Endothelial cell of umbilical vein (primary cell): ENCODE measurements around the gene SLC5A6. TPM values are rescaled to one million over a fixed set of nuclear protein-coding genes. Genes with fewer than 3 reads are reported as not detected.

Experiments used
- BruUV-seq: library from RNA; stranded (reverse); fragments of 400-500 nt; replicated peaks from 2 replicates; lab custom pipeline; 2021; lab: Mats Ljungman, UMichigan
- CTCF ChIA-PET: fragments of 300-600, 350-600 bp; sonication (Branson Sonifier 250); formaldehyde crosslinking; loops from one replicate; lab custom pipeline; 2021; ENCODE audit warnings: antibody characterized with exemption, inconsistent platforms; lab: Charles Lee
- POLR2A ChIA-PET: fragments of 300-600, 350-600 bp; sonication (Branson Sonifier 250); formaldehyde crosslinking; loops from one replicate; lab custom pipeline; 2021; ENCODE audit warnings: antibody characterized with exemption, inconsistent platforms; lab: Charles Lee
- DNase-seq: peaks from one replicate; pipeline ENCODE4 v3.0.0-alpha.2; 2011; ENCODE audit warnings: low read depth, low spot score
- FAIRE-seq: peaks from 2 replicates; lab custom pipeline; 2011; peaks lifted over from hg19 to GRCh38; lab: Jason Lieb, UNC
- H2AFZ ChIP-seq: 2 replicates; pipeline ENCODE4 v1.6.0; 2012; ENCODE audit warnings: low read depth, low read length, control low read depth, inconsistent platforms
- H3K27ac ChIP-seq: 2 replicates; pipeline ENCODE4 v1.5.1; 2011; ENCODE audit warnings: low read depth, mild to moderate bottlenecking, control low read depth, low read length, moderate library complexity; ENCODE audit not compliant: insufficient read depth
- H3K27me3 ChIP-seq, 2 experiments: 2 replicates each; pipeline versions ENCODE4 v1.6.0 to v1.6.1; 2011; ENCODE audit warnings: low read length in 2 of 2, mixed read lengths in 1 of 2; ENCODE audit not compliant: control insufficient read depth in 2 of 2, insufficient read depth in 2 of 2
- H3K36me3 ChIP-seq, 2 experiments: 2 replicates in 1 of 2; 3 replicates in 1 of 2; pipeline ENCODE4 v1.5.1; 2011; ENCODE audit warnings: low read length in 2 of 2, mild to moderate bottlenecking in 1 of 2, moderate library complexity in 1 of 2; ENCODE audit not compliant: control insufficient read depth in 2 of 2, insufficient read depth in 2 of 2; ENCODE audit errors: extremely low read depth in 1 of 2
- H3K4me1 ChIP-seq: 3 replicates; pipeline ENCODE4 v1.5.1; 2011; ENCODE audit warnings: mild to moderate bottlenecking, low read length; ENCODE audit not compliant: control insufficient read depth, insufficient read depth; ENCODE audit errors: extremely low read depth
- H3K4me2 ChIP-seq: 2 replicates; pipeline ENCODE4 v1.6.1; 2011; ENCODE audit warnings: low read length, control low read depth, mixed read lengths; ENCODE audit not compliant: insufficient read depth
- H3K4me3 ChIP-seq, 3 experiments: fragments of 200-600 bp in 1 of 3; sonication (generic), shearing (Covaris generic) in 1 of 3; replicated peaks in 1 of 3; 2 replicates each; pipeline ENCODE4 v1.5.1; 2011 to 2016; ENCODE audit warnings: control low read depth in 3 of 3, low read length in 3 of 3, mild to moderate bottlenecking in 2 of 3, inconsistent platforms in 1 of 3, low read depth in 1 of 3, moderate library complexity in 1 of 3; ENCODE audit not compliant: insufficient read depth in 1 of 3
- H3K79me2 ChIP-seq: 2 replicates; pipeline ENCODE4 v1.6.0; 2012; ENCODE audit warnings: low read length, inconsistent platforms; ENCODE audit not compliant: control insufficient read depth, insufficient read depth
- H3K9ac ChIP-seq: replicated peaks from 2 replicates; pipeline ENCODE3; 2011; ENCODE audit warnings: low read length, control low read depth; ENCODE audit not compliant: insufficient read depth; ENCODE audit errors: extremely low read depth
- H3K9me1 ChIP-seq: replicated peaks from 3 replicates; pipeline ENCODE4 v1.6.0; 2011; ENCODE audit warnings: mild to moderate bottlenecking, low read length; ENCODE audit not compliant: control insufficient read depth, insufficient read depth; ENCODE audit errors: extremely low read depth
- H3K9me3 ChIP-seq: replicated peaks from 2 replicates; pipeline ENCODE4 v1.5.1; 2012; ENCODE audit warnings: low read length, inconsistent platforms; ENCODE audit not compliant: control insufficient read depth, insufficient read depth
- H4K20me1 ChIP-seq: replicated peaks from 2 replicates; pipeline ENCODE3; 2011; ENCODE audit warnings: mild to moderate bottlenecking, low read length; ENCODE audit not compliant: control insufficient read depth, insufficient read depth; ENCODE audit errors: extremely low read depth
- CTCF ChIP-seq, 2 donors: IDR thresholded peaks; 1 replicate in 1 of 2; 2 replicates in 1 of 2; pipeline ENCODE4 v1.5.1; 2011; ENCODE audit warnings: low read length in 2 of 2, mild to moderate bottlenecking in 2 of 2, moderate library complexity in 2 of 2, control low read depth in 1 of 2, inconsistent platforms in 1 of 2, low read depth in 1 of 2; ENCODE audit not compliant: insufficient read depth in 1 of 2; ENCODE audit errors: extremely low read depth in 1 of 2
- EZH2 ChIP-seq: IDR thresholded peaks from 2 replicates; pipeline ENCODE4 v1.6.1; 2012; ENCODE audit warnings: borderline replicate concordance, low read depth, mild to moderate bottlenecking, moderate library complexity, low read length, inconsistent platforms; ENCODE audit not compliant: severe bottlenecking
- FOS ChIP-seq: IDR thresholded peaks from 2 replicates; pipeline ENCODE4 v1.6.1; 2011; ENCODE audit warnings: mild to moderate bottlenecking, low read length, moderate library complexity, borderline replicate concordance; ENCODE audit not compliant: insufficient read depth
- GATA2 ChIP-seq: IDR thresholded peaks from 2 replicates; pipeline ENCODE4 v1.7.0; 2011; ENCODE audit warnings: low read depth, mild to moderate bottlenecking, moderate library complexity, mixed read lengths, low read length; ENCODE audit not compliant: insufficient read length, insufficient read depth
- JUN ChIP-seq: IDR thresholded peaks from 2 replicates; pipeline ENCODE4 v1.6.1; 2011; ENCODE audit warnings: borderline replicate concordance, low read depth; ENCODE audit not compliant: insufficient read length, insufficient read depth
- MYC ChIP-seq: IDR thresholded peaks from one replicate; pipeline ENCODE4 v1.6.1; 2011; ENCODE audit warnings: mild to moderate bottlenecking, low read depth, low read length
- POLR2A ChIP-seq: IDR thresholded peaks from 2 replicates; pipeline ENCODE4 v1.6.1; 2012; ENCODE audit warnings: low read depth, mild to moderate bottlenecking, control low read depth, low read length
- POLR2AphosphoS5 ChIP-seq: IDR thresholded peaks from 2 replicates; pipeline ENCODE4 v1.6.1; 2012; ENCODE audit warnings: low read depth, mild to moderate bottlenecking, control low read depth, low read length, moderate library complexity; ENCODE audit not compliant: insufficient read depth
- dilution Hi-C: fragments of 300-500 bp; cut with MboI; formaldehyde crosslinking; loops from one replicate; pipeline ENCODE4 v1.15.0; 2019; ENCODE audit warnings: low sequenced_read_pairs; ENCODE audit not compliant: extremely low pct_ligation_motif_present
- intact Hi-C: fragments of 100-400 bp; cut with micrococcal nuclease; formaldehyde crosslinking; loops from one replicate; pipeline ENCODE4 v1.10.0; 2022
- polyA plus RNA-seq, 4 experiments: library from polyadenylated mRNA; depleted of rRNA in 3 of 4; stranded (reverse) in 3 of 4; unstranded in 1 of 4; fragments of >200 nt; gene quantifications; 2 replicates each; pipeline versions ENCODE4 v1.2.1 to v1.2.3, GENCODE V29; 2011 to 2012; ENCODE audit warnings: missing spikeins in 1 of 4
- total RNA-seq: library from RNA; stranded (reverse); gene quantifications from 2 replicates; pipeline ENCODE4 v1.2.3, GENCODE V29; 2021
- TF ChIP-seq, protein P1 (sequence below): IDR thresholded peaks from 2 replicates; pipeline ENCODE4 v1.6.1; 2011; ENCODE audit not compliant: insufficient read depth, insufficient read length

SLC5A6 gene
- total and polyA plus RNA-seq, 2 donors (not counting 3 experiments of a cell fraction or from before 2014, with no cell fraction given): 52.0 to 92.5 TPM

DNA sequence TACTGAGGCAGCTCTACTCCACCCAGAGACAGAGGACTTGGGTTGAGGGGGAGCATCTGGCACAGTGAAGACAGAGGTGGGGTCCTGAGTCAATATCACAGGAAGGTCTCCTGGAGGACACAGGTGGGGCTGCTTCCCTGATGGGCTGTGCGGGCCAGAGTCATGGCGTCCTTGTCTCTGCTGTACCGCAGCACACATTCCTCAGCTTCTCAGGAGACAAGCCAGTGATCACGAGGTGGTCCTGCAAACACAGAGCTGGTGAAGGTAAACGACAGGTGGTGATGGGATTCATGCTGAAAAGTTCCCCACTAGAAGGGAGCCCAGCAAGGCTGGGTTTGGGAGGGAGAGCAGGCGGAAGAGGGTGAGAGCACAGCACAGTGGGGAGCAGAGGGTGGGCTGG lies 53.6 kb downstream of the SLC5A6 start:
- H3K27me3 ChIP-seq: no peaks in the 10 kb centered on the region
- no peaks in the 10 kb centered on the region for H3K36me3 ChIP-seq
- ChIA-PET CTCF (interaction anchor here (0.5 to 3.0 kb wide), 5 partner anchors 10 to 33 kb away, joined by 4 to 23 read pairs (median 5); no protein-coding TSS in a partner anchor), POLR2A (no interaction called here)
- no peak overlapping the region for H3K9ac ChIP-seq
- no peaks in the 10 kb centered on the region for H4K20me1 ChIP-seq
- TF ChIP-seq POLR2A (no peak), EZH2 (no peak), CTCF (IDR thresholded peaks at IDR 0.05; ENCODE audit: extremely low read depth in 1 of 2, insufficient read depth in 1 of 2, low read depth in 1 of 2, low read length in 2 of 2) (no peak), JUN (no peak), GATA2 (no peak), POLR2AphosphoS5 (no peak), MYC (no peak), FOS (no peak)
- TF ChIP-seq, protein P1, sequence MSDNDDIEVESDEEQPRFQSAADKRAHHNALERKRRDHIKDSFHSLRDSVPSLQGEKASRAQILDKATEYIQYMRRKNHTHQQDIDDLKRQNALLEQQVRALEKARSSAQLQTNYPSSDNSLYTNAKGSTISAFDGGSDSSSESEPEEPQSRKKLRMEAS: no peak
- H3K27ac ChIP-seq: no peak overlapping the region
- H3K9me1 ChIP-seq: no peaks in the 10 kb centered on the region
- H3K4me3 ChIP-seq: no peak overlapping the region
- no peaks in the 10 kb centered on the region for H3K79me2 ChIP-seq
- H3K9me3 ChIP-seq: no peaks in the 10 kb centered on the region
- no peak overlapping the region for H2AFZ ChIP-seq
- no TSS peak for BruUV-seq
- dilution Hi-C loops: no loop called here
- FAIRE-seq (no peak), DNase-seq (no peak)
- intact Hi-C loops: loop anchor here (10.0 kb wide), 1 partner anchor 174 kb away; no protein-coding TSS in a partner anchor
- no peaks in the 10 kb centered on the region for H3K4me1 ChIP-seq
- H3K4me2 ChIP-seq: no peak overlapping the region
